Right kidney (tissue), 1 donor: ENCODE results near the gene ANKRD53.
"Not testable (repeated sequence)": the region's sequence is repeated elsewhere in the genome, so short reads cannot be mapped to it uniquely, and the experiment has no call there.

Source experiments
- DNase-seq: peaks from one replicate; pipeline ENCODE4 v3.0.0-alpha.2; 2016

Gene ANKRD53

GRCh38 chr2:71011786-71012185 lies 33.4 kb downstream of the ANKRD53 start:
- not testable (repeated sequence) for DNase-seq

- DNase-seq = no peak
Observed at GRCh38 chr2:71018625-71019024, 40.2 kb downstream of the ANKRD53 start.

- DNase-seq = not testable (repeated sequence)
Observed at GRCh38 chr2:71019989-71020388, 41.6 kb downstream of the ANKRD53 start.

GRCh38 chr2:71021394-71021793 lies 43.0 kb downstream of the ANKRD53 start:
- not testable (repeated sequence) for DNase-seq

- not testable (repeated sequence) for DNase-seq
Observed at GRCh38 chr2:71023553-71024243, 45.3 kb downstream of the ANKRD53 start.
